H9 (cell line): ENCODE measurements around the gene CRISP2. TPM values are rescaled to one million over a fixed set of nuclear protein-coding genes. Genes with fewer than 3 reads are reported as not detected.
"Not testable (repeated sequence)": the region's sequence is repeated elsewhere in the genome, so short reads cannot be mapped to it uniquely, and the experiment has no call there.

ENCODE experiments used
- DNase-seq: peaks from one replicate; pipeline ENCODE4 v3.0.0-alpha.2; 2017
- H2AFZ ChIP-seq: one replicate; pipeline ENCODE4 v1.6.1; 2013; ENCODE audit warnings: mild to moderate bottlenecking, low read length, control low read depth, moderate library complexity
- H2AK5ac ChIP-seq: 2 replicates; pipeline ENCODE4 v1.6.1; 2013; ENCODE audit warnings: low read length, control low read depth, mixed read lengths; ENCODE audit not compliant: insufficient read length
- H2BK120ac ChIP-seq: one replicate; pipeline ENCODE4 v1.6.1; 2013; ENCODE audit warnings: low read depth, mild to moderate bottlenecking, low read length, control low read depth, inconsistent platforms; ENCODE audit not compliant: poor library complexity, severe bottlenecking
- H2BK12ac ChIP-seq: 2 replicates; pipeline ENCODE4 v1.6.1; 2013; ENCODE audit warnings: low read length, control low read depth, mixed read lengths, low read depth; ENCODE audit not compliant: insufficient read length
- H2BK15ac ChIP-seq: 2 replicates; pipeline ENCODE4 v1.6.1; 2013; ENCODE audit warnings: low read depth, low read length, control low read depth
- H2BK20ac ChIP-seq: one replicate; pipeline ENCODE4 v1.6.1; 2013; ENCODE audit warnings: low read depth, mild to moderate bottlenecking, low read length, control low read depth, inconsistent platforms; ENCODE audit not compliant: poor library complexity, severe bottlenecking
- H2BK5ac ChIP-seq: 2 replicates; pipeline ENCODE4 v1.6.1; 2013; ENCODE audit warnings: low read length, control low read depth, mixed read lengths; ENCODE audit not compliant: insufficient read length
- H3K14ac ChIP-seq: 2 replicates; pipeline ENCODE4 v1.6.1; 2013; ENCODE audit warnings: low read length, control low read depth; ENCODE audit not compliant: insufficient read depth
- H3K18ac ChIP-seq: 2 replicates; pipeline ENCODE4 v1.6.1; 2013; ENCODE audit warnings: low read depth, mild to moderate bottlenecking, mixed read lengths, low read length, control low read depth; ENCODE audit not compliant: insufficient read length
- H3K23ac ChIP-seq: 2 replicates; pipeline ENCODE4 v1.6.1; 2013; ENCODE audit warnings: low read length, control low read depth, mixed read lengths, low read depth; ENCODE audit not compliant: insufficient read length
- H3K23me2 ChIP-seq: 2 replicates; pipeline ENCODE4 v1.6.1; 2013; ENCODE audit warnings: low read depth, mild to moderate bottlenecking, mixed read lengths, low read length, control low read depth; ENCODE audit not compliant: insufficient read length, poor library complexity, severe bottlenecking
- H3K27ac ChIP-seq: 2 replicates; pipeline ENCODE4 v1.5.1; 2013; ENCODE audit warnings: low read length, control low read depth, mixed read lengths, low read depth; ENCODE audit not compliant: insufficient read length
- H3K27me3 ChIP-seq: 2 replicates; pipeline ENCODE4 v1.6.1; 2013; ENCODE audit warnings: low read length, control low read depth, inconsistent platforms; ENCODE audit not compliant: insufficient read depth
- H3K4ac ChIP-seq: 2 replicates; pipeline ENCODE4 v1.6.1; 2013; ENCODE audit warnings: low read depth, mild to moderate bottlenecking, control low read depth, inconsistent platforms, low read length, moderate library complexity
- H3K4me1 ChIP-seq: 2 replicates; pipeline ENCODE4 v1.6.1; 2013; ENCODE audit warnings: low read length, control low read depth, inconsistent platforms; ENCODE audit not compliant: insufficient read depth
- H3K4me2 ChIP-seq: 2 replicates; pipeline ENCODE4 v1.6.1; 2013; ENCODE audit warnings: low read length, control low read depth, mixed read lengths; ENCODE audit not compliant: insufficient read length, insufficient read depth
- H3K56ac ChIP-seq: 2 replicates; pipeline ENCODE4 v1.6.1; 2013; ENCODE audit warnings: low read depth, mild to moderate bottlenecking, mixed read lengths, low read length, control low read depth; ENCODE audit not compliant: insufficient read length
- H3K79me1 ChIP-seq: 2 replicates; pipeline ENCODE4 v1.6.1; 2013; ENCODE audit warnings: low read depth, mild to moderate bottlenecking, moderate library complexity, low read length, control low read depth, inconsistent platforms; ENCODE audit not compliant: insufficient read depth, poor library complexity, severe bottlenecking
- H3K79me2 ChIP-seq: 2 replicates; pipeline ENCODE4 v1.6.1; 2013; ENCODE audit warnings: low read length, control low read depth, inconsistent platforms; ENCODE audit not compliant: insufficient read depth
- H3K9ac ChIP-seq: 2 replicates; pipeline ENCODE4 v1.6.1; 2013; ENCODE audit warnings: low read length, control low read depth, mixed read lengths; ENCODE audit not compliant: insufficient read length; ENCODE audit errors: extremely low read depth
- H3K9me3 ChIP-seq: one replicate; pipeline ENCODE4 v1.6.1; 2013; ENCODE audit warnings: low read depth, low read length, inconsistent platforms; ENCODE audit not compliant: control insufficient read depth
- H3T11ph ChIP-seq: one replicate; pipeline ENCODE4 v1.6.1; 2013; ENCODE audit warnings: mild to moderate bottlenecking, low read length, control low read depth, inconsistent platforms
- H4K20me1 ChIP-seq: one replicate; pipeline ENCODE4 v1.6.1; 2013; ENCODE audit not compliant: control insufficient read depth, insufficient read length, insufficient read depth
- H4K5ac ChIP-seq: 2 replicates; pipeline ENCODE4 v1.6.1; 2013; ENCODE audit warnings: low read depth, mild to moderate bottlenecking, mixed read lengths, low read length, control low read depth; ENCODE audit not compliant: insufficient read length
- H4K8ac ChIP-seq: replicated peaks from 2 replicates; pipeline ENCODE4 v1.6.1; 2013; ENCODE audit warnings: low read length, control low read depth, mixed read lengths, low read depth; ENCODE audit not compliant: insufficient read length
- H4K91ac ChIP-seq: 2 replicates; pipeline ENCODE4 v1.6.1; 2013; ENCODE audit warnings: low read depth, mild to moderate bottlenecking, moderate library complexity, mixed read lengths, low read length, control low read depth; ENCODE audit not compliant: insufficient read length
- H3K27ac Mint-ChIP-seq, 3 experiments: 2 replicates in 2 of 3; 3 replicates in 1 of 3; pipeline ENCODE4 v1.8.0; 2020 to 2021; ENCODE audit warnings: mixed read lengths in 3 of 3, mild to moderate bottlenecking in 1 of 3, moderate library complexity in 1 of 3
- H3K27me3 Mint-ChIP-seq: 2 replicates; pipeline ENCODE4 v1.8.0; 2021; ENCODE audit warnings: low read depth, mild to moderate bottlenecking, moderate library complexity, mixed read lengths
- H3K36me3 Mint-ChIP-seq, 3 experiments: 2 replicates in 2 of 3; 3 replicates in 1 of 3; pipeline ENCODE4 v1.8.0; 2020 to 2021; ENCODE audit warnings: low read depth in 3 of 3, mixed read lengths in 3 of 3; ENCODE audit not compliant: insufficient read depth in 1 of 3
- H3K4me1 Mint-ChIP-seq, 2 experiments: 2 replicates each; pipeline ENCODE4 v1.8.0; 2020; ENCODE audit warnings: mixed read lengths in 2 of 2
- H3K4me3 Mint-ChIP-seq, 2 experiments: 2 replicates in 1 of 2; 3 replicates in 1 of 2; pipeline ENCODE4 v1.8.0; 2020 to 2021; ENCODE audit warnings: mild to moderate bottlenecking in 2 of 2, mixed read lengths in 2 of 2, moderate library complexity in 1 of 2
- H3K9me3 Mint-ChIP-seq, 2 experiments: 2 replicates in 1 of 2; 3 replicates in 1 of 2; pipeline ENCODE4 v1.8.0; 2020; ENCODE audit warnings: mild to moderate bottlenecking in 2 of 2, mixed read lengths in 2 of 2, moderate library complexity in 1 of 2
- CTCF ChIP-seq: fragments of 200-600 bp; sonication (generic); conservative IDR thresholded peaks from 3 replicates; pipeline ENCODE4 v1.8.0; 2021; ENCODE audit warnings: antibody characterized with exemption, mild to moderate bottlenecking
- WGBS: extraction: QIAGEN DNeasy Blood & Tissue Kit; methylation state at CpG from one replicate; pipeline ENCODE4 v1.1.7; 2013; ENCODE audit warnings: missing lambda C conversion rate, low lambda C conversion rate, mixed read lengths; ENCODE audit not compliant: insufficient read length; ENCODE audit errors: extremely low coverage; 5-methylcytosine and 5-hydroxymethylcytosine counted together
- total RNA-seq: library from RNA; stranded (reverse); gene quantifications from 2 replicates; pipeline ENCODE4 v1.2.1, GENCODE V29; 2021

Gene CRISP2
- total RNA-seq, 1 experiment from 2014 or later = not detected

DNA sequence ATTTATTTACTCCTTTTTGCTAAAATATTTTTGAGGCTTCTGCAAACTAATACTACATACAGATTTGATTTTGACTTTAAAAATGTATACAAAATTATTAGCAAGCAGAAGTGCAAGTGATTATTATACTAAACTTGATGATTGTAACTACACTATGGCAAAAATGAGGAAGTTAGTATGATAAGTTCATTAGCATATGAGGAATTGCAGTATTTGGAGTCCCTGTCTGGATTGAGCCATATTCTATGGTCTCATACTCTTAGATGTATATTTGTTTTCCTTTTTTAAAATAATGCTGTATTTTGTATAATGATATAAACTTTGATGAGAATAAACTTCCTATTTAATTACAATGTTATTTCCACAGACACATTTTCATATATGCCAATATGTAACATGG, 16.9 kb upstream of the CRISP2 start:
- Histone ChIP-seq H3T11ph (no peak overlapping the region), H2AFZ (no peak overlapping the region), H2BK120ac (no peak overlapping the region), H3K18ac (no peak overlapping the region), H3K14ac (no peak overlapping the region), H3K4ac (no peak overlapping the region), H4K5ac (no peak overlapping the region), H3K56ac (no peak overlapping the region), H2BK12ac (no peak overlapping the region), H3K79me2 (no peaks in the 10 kb centered on the region), H3K4me2 (no peak overlapping the region), H2BK5ac (no peak overlapping the region), H2BK15ac (no peak overlapping the region), H4K91ac (no peak overlapping the region), H3K23me2 (no peaks in the 10 kb centered on the region), H3K9me3 (no peaks in the 10 kb centered on the region), H3K27ac (no peak overlapping the region), H4K8ac (no peak overlapping the region), H3K23ac (no peak overlapping the region), H3K79me1 (no peaks in the 10 kb centered on the region), H3K4me1 (no peaks in the 10 kb centered on the region), H2AK5ac (no peak overlapping the region), H3K27me3 (no peaks in the 10 kb centered on the region), H3K9ac (no peak overlapping the region), H4K20me1 (no peaks in the 10 kb centered on the region), H2BK20ac (no peak overlapping the region)
- Mint-ChIP-seq H3K9me3 (no peaks in the 10 kb centered on the region; a peak in 1 of 5 replicates), H3K27ac (no peak overlapping the region), H3K36me3 (no peaks in the 10 kb centered on the region), H3K27me3 (no peaks in the 10 kb centered on the region), H3K4me3 (no peak overlapping the region), H3K4me1 (no peaks in the 10 kb centered on the region)
- no peak for DNase-seq
- TF ChIP-seq CTCF = no peak

- H2BK15ac ChIP-seq, DNase-seq, H3K27ac ChIP-seq, H3K4me2 ChIP-seq, H3K23ac ChIP-seq, H3K56ac ChIP-seq, H2AFZ ChIP-seq, H4K91ac ChIP-seq, H3K14ac ChIP-seq, H3K18ac ChIP-seq, H3K4ac ChIP-seq, H3K27me3 ChIP-seq, H2BK20ac ChIP-seq, H3K79me2 ChIP-seq, H4K5ac ChIP-seq, H2AK5ac ChIP-seq, H3K9me3 ChIP-seq, H3K27me3 Mint-ChIP-seq, H2BK12ac ChIP-seq, H3K9ac ChIP-seq, H4K20me1 ChIP-seq, H3K4me3 Mint-ChIP-seq, H3K23me2 ChIP-seq, H3K27ac Mint-ChIP-seq, H3K79me1 ChIP-seq, H4K8ac ChIP-seq, H2BK120ac ChIP-seq, H3K4me1 ChIP-seq, H3T11ph ChIP-seq, H3K4me1 Mint-ChIP-seq, H2BK5ac ChIP-seq: not testable (repeated sequence)
- WGBS = no CpG with 5 or more reads among the region's 4 CpGs
- Mint-ChIP-seq H3K9me3 (peaks cover 24 to 26% of the 10 kb centered on the region in 2 experiments; a peak in 4 of 5 replicates), H3K36me3 (peaks cover 0 to 14% (median 2%) of the 10 kb centered on the region in 3 experiments; a peak in 2 of 7 replicates)
Observed at GRCh38 chr6:49723917-49724316, 10.6 kb upstream of the CRISP2 start.
